Activated CD4-positive, CD25-positive, alpha-beta regulatory T cell treated with anti-CD3 and anti-CD28 coated beads, Interleukin-2, amount 50 U/mL, for 16 hours (primary cell): ENCODE measurements around the gene GPC6.

Experiments
- DNase-seq: peaks from one replicate; pipeline ENCODE4 v3.0.0-alpha.2; 2020; ENCODE audit warnings: low read depth, low spot score

GPC6 gene

GRCh38 chr13:93561576-93562225 lies 335.1 kb downstream of the GPC6 start:
- DNase-seq, result no peak

GRCh38 chr13:93562676-93563075 lies 336.1 kb downstream of the GPC6 start:
- no peak for DNase-seq

GRCh38 chr13:93577105-93577504 lies 350.5 kb downstream of the GPC6 start:
- no peak for DNase-seq

GRCh38 chr13:93589788-93590187 lies 363.2 kb downstream of the GPC6 start:
- DNase-seq, result no peak

DNA sequence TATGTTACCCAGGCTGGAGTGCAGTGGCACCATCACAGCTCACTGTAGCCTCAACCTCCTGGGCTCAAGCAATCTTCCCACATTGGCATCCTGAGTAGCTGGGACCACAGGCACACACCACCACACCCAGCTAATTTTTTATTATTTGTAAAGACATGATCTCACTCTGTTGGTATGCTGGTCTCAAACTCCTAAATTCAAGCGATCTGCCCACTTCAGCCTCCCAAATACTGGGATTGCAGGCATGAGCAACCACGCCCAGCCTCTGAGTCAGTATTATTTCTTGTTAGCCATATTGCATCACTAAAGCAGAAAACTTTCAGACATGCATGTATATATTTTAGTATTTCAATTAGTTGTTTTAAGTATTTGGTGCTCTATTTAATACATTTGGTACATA lies 376.4 kb downstream of the GPC6 start:
- no peak for DNase-seq

DNA sequence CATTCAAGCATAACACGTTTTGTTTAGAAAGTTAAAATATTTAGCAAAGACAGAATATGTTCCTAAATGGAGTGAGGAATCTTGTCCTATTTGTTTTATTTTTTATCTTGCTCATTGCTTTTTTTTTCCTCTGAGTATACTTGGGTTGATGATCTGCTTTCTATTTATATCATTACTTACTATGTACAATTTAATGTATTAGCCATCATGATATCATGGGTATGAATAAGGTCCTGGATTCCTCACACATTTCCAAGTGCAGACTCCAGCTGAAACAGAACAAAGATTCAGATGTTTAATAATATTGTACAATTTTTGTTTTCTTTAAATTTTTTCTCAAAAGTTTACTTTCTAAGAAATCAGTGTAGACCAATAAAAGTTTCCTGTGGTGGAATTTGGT lies 388.2 kb downstream of the GPC6 start:
- no peak for DNase-seq

- no peak for DNase-seq
Observed at GRCh38 chr13:93620181-93620765, 393.7 kb downstream of the GPC6 start.

DNA sequence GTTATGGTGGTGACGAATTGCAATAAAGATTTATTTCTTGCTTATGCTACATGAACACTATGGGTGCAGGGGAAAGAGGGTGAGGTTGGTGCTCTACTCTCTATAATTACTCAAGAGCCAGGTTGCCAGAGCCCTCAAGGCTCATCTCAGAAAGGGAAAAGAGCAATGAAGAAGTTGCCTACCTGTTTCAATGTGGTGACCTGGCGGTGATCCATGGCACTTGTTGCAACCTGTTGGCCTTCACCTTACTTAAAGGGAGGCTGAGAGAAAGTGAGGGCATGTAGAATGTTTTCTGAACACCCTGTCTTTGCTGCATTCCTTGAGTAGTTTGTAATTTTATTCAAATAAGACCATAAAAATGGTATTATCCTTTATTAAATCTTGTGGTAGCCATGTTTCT lies 394.4 kb downstream of the GPC6 start:
- no peak for DNase-seq

- no peak for DNase-seq
Observed at GRCh38 chr13:93621966-93622365, 395.4 kb downstream of the GPC6 start.

GRCh38 chr13:93624311-93624777 lies 397.7 kb downstream of the GPC6 start:
- no peak for DNase-seq

- DNase-seq, result no peak
Observed at GRCh38 chr13:93625536-93625935, 398.9 kb downstream of the GPC6 start.

GRCh38 chr13:93628136-93628797 lies 401.7 kb downstream of the GPC6 start:
- DNase-seq, result no peak

DNA sequence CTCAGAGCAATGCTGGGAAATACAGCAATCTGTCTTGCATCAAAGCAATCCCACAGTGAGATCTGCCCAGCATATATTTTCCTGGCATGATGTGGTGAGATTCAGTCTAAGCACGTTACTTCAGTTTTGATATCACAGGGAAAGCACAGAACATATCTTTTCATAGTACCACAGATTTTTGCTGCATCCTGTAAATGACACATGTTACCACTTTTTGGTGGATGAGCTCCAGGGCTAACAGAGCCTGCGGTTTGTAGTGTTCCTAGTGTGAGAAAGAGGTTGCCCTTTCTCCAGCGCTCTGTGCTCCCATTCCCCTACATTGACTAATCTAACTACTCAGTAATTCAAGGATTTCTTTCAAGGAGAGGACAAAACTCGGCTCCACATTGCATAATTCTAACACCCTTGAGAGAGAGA lies 409.0 kb downstream of the GPC6 start:
- no peak for DNase-seq

DNA sequence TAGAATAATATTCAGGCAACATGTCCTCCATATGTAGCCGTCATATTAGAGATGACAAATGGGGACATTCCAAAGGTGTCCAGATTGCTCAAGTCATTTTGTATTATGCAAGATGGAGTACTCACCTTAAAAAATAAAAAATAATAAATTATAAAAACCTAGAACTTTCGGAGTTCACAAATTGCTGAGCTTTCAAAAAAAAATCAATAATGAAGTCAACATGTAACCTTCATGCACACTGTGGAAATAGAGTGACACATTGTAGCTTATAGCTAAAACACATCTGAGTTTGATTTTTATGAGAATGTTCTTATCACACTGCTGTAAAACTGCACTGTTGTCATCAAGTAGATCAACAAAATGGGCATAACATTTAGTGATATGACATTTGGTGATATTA lies 411.2 kb downstream of the GPC6 start:
- DNase-seq, result no peak

GRCh38 chr13:93640452-93640851 lies 413.8 kb downstream of the GPC6 start:
- no peak for DNase-seq

GRCh38 chr13:93646245-93646644 lies 419.6 kb downstream of the GPC6 start:
- no peak for DNase-seq

- no peak for DNase-seq
Observed at GRCh38 chr13:93649496-93649895, 422.9 kb downstream of the GPC6 start.

- DNase-seq, result no peak
Observed at GRCh38 chr13:93653776-93654175, 427.2 kb downstream of the GPC6 start.

GRCh38 chr13:93655154-93655553 lies 428.5 kb downstream of the GPC6 start:
- no peak for DNase-seq

DNA sequence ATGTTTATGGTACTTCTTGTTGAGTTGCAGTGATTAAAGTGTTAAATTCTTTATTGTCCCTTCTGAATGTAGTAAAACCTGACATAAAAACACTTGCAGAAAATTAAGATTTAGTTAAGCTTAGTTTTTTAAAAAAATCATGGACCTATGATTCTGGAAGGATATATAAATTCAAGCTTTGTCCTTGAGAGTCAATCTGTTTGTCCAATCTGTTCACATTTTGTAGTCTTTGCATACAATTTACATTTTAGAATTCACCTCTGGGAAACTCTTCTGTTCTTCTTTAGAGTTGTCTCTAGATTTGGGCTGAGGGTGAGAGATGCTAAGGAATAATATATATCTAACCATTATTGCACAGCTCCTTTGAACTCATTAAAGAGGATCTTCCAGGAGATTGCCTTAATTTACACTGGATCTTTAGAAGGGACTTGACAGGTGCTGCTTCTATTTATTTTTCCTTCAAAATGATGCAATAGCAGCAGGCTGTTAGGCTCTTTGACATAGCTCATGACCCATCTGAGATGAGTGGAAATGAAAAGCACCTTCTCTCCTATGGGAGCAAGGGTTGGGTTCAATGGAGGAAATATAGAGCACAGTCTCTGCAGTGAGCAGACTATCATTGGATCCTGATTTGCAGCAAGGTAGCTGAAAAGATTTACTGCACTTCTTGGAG lies 433.9 kb downstream of the GPC6 start:
- DNase-seq, result no peak

GRCh38 chr13:93670866-93671265 lies 444.3 kb downstream of the GPC6 start:
- no peak for DNase-seq

DNA sequence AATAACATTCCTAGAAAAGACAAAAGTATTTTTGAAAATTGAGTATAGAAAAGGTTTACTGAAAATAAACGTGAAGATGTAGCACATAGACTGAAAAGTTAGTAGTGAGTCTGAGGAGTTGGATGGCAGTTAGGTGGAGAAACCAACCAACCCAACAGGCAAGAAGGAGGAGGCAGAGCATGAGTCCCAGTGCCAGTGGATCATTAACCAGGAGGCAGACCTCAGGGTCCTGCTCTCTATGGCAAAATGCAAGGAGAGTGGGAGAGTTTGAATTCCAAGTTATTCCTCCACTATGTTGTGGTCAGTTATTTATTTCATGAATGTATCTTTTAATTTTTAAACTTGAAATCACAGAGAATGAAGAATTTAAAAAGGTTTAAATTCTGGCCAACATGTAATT lies 446.4 kb downstream of the GPC6 start:
- DNase-seq, result no peak

DNA sequence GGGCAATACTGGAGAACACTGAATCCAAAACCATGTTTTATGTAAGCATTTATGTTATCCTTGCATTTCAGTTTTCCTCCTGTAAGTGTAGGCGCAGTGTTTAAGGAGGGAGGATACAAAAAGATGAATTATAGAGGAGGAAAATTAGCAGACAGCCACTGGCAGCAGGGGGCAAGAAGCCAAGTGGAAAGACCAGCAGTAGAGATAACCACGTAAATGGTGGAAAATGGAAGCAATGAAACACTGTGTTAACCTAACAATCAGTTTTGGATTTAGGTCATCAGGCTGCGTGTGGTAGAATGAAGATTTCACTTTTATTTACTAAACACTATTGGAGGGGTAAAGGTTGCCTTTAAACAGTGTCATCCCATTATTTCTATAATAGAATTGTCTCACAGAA lies 447.3 kb downstream of the GPC6 start:
- no peak for DNase-seq
